Uterus (tissue), 4 donors: ENCODE measurements around the gene MASP2. TPM values are rescaled to one million over a fixed set of nuclear protein-coding genes. Genes with fewer than 3 reads are reported as not detected.

Experiments
- DNase-seq, 2 donors: peaks; one replicate each; pipeline ENCODE4 v3.0.0-alpha.2; 2019 to 2020
- H3K27ac ChIP-seq, 2 donors: fragments of 200-600 bp; sonication (generic); 1 replicate in 1 of 2; 2 replicates in 1 of 2; pipeline ENCODE4 v1.5.1; 2016 to 2018
- H3K27me3 ChIP-seq, 2 donors: fragments of 200-600 bp; sonication (generic); one replicate each; pipeline ENCODE4 v1.5.1; 2018 to 2019; ENCODE audit warnings: control low read depth in 1 of 2
- H3K36me3 ChIP-seq, 2 donors: fragments of 200-600 bp; sonication (generic); one replicate each; pipeline ENCODE4 v1.5.1; 2019; ENCODE audit warnings: control low read depth in 1 of 2
- H3K4me1 ChIP-seq, 2 donors: fragments of 200-600 bp; sonication (generic); one replicate each; pipeline ENCODE4 v1.5.1; 2018 to 2019; ENCODE audit warnings: control low read depth in 1 of 2
- H3K4me3 ChIP-seq, 2 donors: fragments of 200-600 bp; sonication (generic); 1 replicate in 1 of 2; 2 replicates in 1 of 2; pipeline ENCODE4 v1.5.1; 2018 to 2019; ENCODE audit warnings: mild to moderate bottlenecking in 1 of 2
- H3K9me3 ChIP-seq, 2 donors: fragments of 200-600 bp; sonication (generic); one replicate each; pipeline ENCODE4 v1.5.1; 2019; ENCODE audit warnings: control low read depth in 1 of 2
- POLR2A ChIP-seq, 2 donors: fragments of 450-650 bp; IDR thresholded peaks; one replicate each; pipeline ENCODE4 v1.6.1; 2016; ENCODE audit warnings: antibody characterized with exemption in 2 of 2, mild to moderate bottlenecking in 1 of 2, moderate library complexity in 1 of 2
- intact Hi-C: fragments of 100-400 bp; cut with DNase I; formaldehyde crosslinking; loops from one replicate; pipeline ENCODE4 v1.15.1; 2023; ENCODE audit warnings: low total_unique reads
- total RNA-seq, 4 donors: library from RNA; depleted of rRNA in 3 of 4; stranded (reverse); fragments of >200 nt in 3 of 4; gene quantifications; one replicate each; pipeline versions ENCODE4 v1.1.0 to v1.2.4, GENCODE V29; 2014 to 2023
- TF ChIP-seq, protein P1 (sequence below), 4 experiments: fragments of 200-600 bp in 2 of 4; fragments of 450-650 bp in 2 of 4; sonication (generic) in 2 of 4; IDR thresholded peaks; one replicate each; pipeline ENCODE4 v1.5.1; 2016 to 2019; ENCODE audit warnings: antibody characterized with exemption in 4 of 4, mild to moderate bottlenecking in 2 of 4, moderate library complexity in 1 of 4
- donor health status: DM: yes; HTN: yes; CAD: no.

The MASP2 gene
- total RNA-seq, 4 donors from 2014 or later: not detected

DNA sequence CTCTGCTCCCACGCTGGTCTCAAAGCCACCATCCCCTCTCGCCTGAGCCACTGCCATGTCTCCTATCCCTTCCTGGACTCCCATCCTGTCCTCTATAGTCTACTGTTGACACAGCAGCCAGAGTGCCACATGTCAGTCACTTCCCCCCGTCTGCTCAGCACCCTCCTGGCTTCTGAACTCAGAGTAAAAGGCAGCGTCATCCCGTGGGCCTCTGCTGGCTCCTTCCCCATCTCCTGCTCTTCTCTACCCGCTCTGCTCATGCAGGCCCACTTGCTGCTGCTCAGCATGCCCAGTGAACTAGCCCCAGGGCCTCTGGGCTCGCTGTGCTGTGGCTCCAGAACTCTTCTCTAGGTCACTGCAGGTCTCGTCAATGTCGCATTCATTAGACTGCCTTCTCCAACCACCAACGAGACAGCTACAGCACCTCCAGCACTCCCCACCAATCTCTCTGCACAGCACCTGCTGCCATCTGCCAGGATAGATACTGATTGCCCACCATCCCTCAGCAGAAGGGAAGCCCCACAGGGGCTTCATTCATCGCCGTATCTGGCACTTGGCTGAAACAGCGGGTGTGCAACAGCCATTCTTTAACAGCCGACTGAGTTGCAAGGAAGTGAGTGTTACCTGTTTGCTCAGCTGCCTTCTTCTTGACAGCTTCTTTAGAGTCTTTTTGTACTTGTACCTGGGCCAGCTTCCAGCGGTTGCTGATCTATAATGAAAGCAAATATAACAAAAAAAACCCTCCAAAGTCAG lies 24.6 kb upstream of the MASP2 start:
- Histone ChIP-seq H3K27me3 (no peaks in the 10 kb centered on the region), H3K9me3 (no peaks in the 10 kb centered on the region), H3K4me1 (no peaks in the 10 kb centered on the region), H3K4me3 (no peak overlapping the region), H3K27ac (no peak overlapping the region), H3K36me3 (no peaks in the 10 kb centered on the region)
- DNase-seq: no peak
- intact Hi-C loops: no loop called here
- TF ChIP-seq, protein P1, sequence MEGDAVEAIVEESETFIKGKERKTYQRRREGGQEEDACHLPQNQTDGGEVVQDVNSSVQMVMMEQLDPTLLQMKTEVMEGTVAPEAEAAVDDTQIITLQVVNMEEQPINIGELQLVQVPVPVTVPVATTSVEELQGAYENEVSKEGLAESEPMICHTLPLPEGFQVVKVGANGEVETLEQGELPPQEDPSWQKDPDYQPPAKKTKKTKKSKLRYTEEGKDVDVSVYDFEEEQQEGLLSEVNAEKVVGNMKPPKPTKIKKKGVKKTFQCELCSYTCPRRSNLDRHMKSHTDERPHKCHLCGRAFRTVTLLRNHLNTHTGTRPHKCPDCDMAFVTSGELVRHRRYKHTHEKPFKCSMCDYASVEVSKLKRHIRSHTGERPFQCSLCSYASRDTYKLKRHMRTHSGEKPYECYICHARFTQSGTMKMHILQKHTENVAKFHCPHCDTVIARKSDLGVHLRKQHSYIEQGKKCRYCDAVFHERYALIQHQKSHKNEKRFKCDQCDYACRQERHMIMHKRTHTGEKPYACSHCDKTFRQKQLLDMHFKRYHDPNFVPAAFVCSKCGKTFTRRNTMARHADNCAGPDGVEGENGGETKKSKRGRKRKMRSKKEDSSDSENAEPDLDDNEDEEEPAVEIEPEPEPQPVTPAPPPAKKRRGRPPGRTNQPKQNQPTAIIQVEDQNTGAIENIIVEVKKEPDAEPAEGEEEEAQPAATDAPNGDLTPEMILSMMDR (IDR thresholded peaks at IDR 0.05): no peak

DNA sequence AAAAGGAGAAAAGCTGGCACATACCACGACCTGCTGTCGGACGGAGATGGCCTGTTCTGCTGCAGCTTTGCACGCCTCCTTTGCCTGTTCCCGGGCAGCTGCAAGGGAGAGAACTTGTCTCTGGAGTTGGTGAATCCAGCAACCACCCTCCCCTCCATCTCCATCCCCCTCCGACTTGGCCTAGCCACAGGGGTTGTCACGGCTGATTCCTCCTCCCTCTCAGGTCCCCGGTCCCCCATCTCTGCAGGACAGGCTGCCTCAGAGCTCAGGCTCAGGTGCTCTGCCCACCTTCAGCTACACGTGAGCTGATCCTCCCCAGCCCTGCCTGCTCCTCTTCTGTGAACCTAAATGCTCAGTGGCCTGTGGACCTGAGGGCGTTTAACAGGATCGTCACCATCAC lies 23.8 kb upstream of the MASP2 start:
- no peak overlapping the region for H3K27ac ChIP-seq
- DNase-seq: no peak
- intact Hi-C loops: no loop called here
- H3K4me3 ChIP-seq: no peak overlapping the region
- no peaks in the 10 kb centered on the region for H3K9me3 ChIP-seq
- no peaks in the 10 kb centered on the region for H3K27me3 ChIP-seq
- H3K4me1 ChIP-seq: no peaks in the 10 kb centered on the region
- TF ChIP-seq, protein P1 (IDR thresholded peaks at IDR 0.05): no peak
- TF ChIP-seq POLR2A (IDR thresholded peaks at IDR 0.05): no peak
- no peaks in the 10 kb centered on the region for H3K36me3 ChIP-seq

DNA sequence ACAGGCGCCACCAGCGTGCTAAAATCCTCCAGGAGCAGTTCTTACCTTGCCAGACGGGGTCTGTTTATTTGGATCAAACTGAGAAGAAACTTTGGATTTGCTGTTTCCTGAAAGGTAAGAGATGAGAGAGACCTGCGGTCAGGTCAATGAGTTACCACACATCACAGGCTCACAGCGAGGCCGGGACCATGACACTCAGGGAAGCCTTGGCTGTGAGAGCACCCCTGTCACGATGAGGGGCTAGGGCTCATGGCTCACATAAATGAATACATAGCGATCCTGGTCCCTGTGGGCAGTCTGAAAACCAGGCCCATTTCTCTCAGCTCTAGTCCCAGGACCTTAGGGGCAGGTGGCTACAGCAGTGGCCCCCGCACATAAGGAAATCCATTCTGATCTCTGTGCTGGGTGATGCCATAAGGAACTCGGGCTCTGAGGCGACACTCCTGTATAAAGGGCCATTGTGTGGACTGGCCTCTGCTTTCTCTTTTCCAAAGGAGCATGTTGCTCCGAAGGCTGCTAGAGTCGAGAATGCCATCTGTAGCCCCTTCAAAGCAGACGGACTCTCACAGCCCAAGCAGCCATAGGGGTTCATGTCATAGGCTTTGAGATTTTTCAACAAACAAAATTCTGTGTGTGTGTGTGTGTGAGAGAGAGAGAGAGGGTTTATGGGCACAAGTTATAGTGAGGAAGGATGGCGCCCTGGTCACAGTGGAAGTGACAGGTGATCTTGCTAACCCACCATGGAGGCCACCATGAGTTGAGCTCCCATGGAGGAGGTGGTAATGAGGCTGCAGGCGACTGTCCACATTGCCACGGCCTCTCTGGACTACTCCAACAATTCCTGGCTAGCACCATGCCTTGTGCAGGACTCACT lies 21.8 kb upstream of the MASP2 start:
- TF ChIP-seq POLR2A (IDR thresholded peaks at IDR 0.05): no peak
- TF ChIP-seq, protein P1 (IDR thresholded peaks at IDR 0.05): no peak
- H3K9me3 ChIP-seq: no peaks in the 10 kb centered on the region
- intact Hi-C loops: no loop called here
- H3K27me3 ChIP-seq: no peaks in the 10 kb centered on the region
- DNase-seq: no peak
- no peak overlapping the region for H3K4me3 ChIP-seq
- no peak overlapping the region for H3K27ac ChIP-seq
- no peaks in the 10 kb centered on the region for H3K4me1 ChIP-seq
- H3K36me3 ChIP-seq: no peaks in the 10 kb centered on the region

DNA sequence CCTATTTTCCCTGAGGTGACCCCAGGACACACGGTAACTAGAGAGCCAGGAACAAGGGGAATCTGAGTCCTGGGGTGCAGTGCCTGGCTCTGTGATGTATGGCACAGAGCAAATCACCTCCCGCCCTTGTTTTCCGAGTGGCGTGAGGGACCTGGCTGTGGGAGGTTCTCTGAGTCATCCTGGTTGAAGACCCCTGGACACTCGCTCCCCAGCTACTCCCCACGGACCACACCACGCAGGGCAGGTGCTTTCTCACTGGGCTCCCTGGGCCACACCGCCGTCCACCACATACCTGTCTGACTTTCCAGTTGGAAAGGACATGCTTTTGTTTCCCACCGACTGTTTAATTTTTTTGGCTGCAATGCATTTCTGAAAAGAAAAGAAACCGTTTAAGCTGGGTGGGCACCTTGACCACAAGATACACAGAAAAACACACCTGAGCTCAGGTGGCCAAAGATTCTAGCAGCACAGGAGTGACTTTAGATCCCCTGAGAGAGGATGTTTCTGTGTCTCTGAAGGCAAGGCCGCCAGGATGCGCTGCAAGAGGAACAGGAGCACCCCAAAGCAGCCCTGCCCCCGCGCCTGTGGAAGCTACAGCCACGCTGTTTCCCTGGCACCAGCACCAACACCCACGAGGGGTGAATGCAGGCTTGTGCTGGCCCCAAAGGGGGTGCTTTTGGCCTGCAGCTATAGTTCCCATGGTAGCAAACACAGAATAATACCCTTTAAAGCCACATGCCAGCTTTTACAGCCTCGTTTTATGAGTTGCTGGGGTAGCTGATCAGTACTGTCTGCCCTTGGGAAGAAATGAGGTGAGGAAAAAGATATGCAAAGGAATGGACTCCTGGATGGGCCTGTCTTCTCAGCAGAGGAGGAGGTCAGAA lies 20.9 kb upstream of the MASP2 start:
- Histone ChIP-seq H3K4me1 (no peaks in the 10 kb centered on the region), H3K9me3 (no peaks in the 10 kb centered on the region), H3K36me3 (no peaks in the 10 kb centered on the region), H3K27ac (no peak overlapping the region), H3K4me3 (no peak overlapping the region), H3K27me3 (no peaks in the 10 kb centered on the region)
- no peak for TF ChIP-seq POLR2A (IDR thresholded peaks at IDR 0.05)
- TF ChIP-seq, protein P1 (IDR thresholded peaks at IDR 0.05): no peak
- intact Hi-C loops: no loop called here
- no peak for DNase-seq
